Endodermal cell (in vitro differentiated cells): Measurements from ENCODE around the gene PRKD3. TPM values are rescaled to one million over a fixed set of nuclear protein-coding genes. Genes with fewer than 3 reads are reported as not detected.

Experiments used
- DNase-seq: peaks from one replicate; pipeline ENCODE4 v3.0.0-alpha.2; 2017
- H3K27ac ChIP-seq: 2 replicates; pipeline ENCODE4 v1.5.1; 2013; ENCODE audit warnings: mild to moderate bottlenecking, low read depth, low read length, moderate library complexity
- H3K27me3 ChIP-seq: 2 replicates; pipeline ENCODE4 v1.6.1; 2013; ENCODE audit warnings: mild to moderate bottlenecking, low read length, moderate library complexity; ENCODE audit not compliant: insufficient read depth, control insufficient read depth, poor library complexity, severe bottlenecking
- H3K36me3 ChIP-seq: 2 replicates; pipeline ENCODE4 v1.7.0; 2013; ENCODE audit warnings: mild to moderate bottlenecking, low read length, moderate library complexity; ENCODE audit not compliant: control insufficient read depth, insufficient read depth
- H3K4me1 ChIP-seq: one replicate; pipeline ENCODE4 v1.7.0; 2013; ENCODE audit warnings: low read length; ENCODE audit not compliant: control insufficient read depth, insufficient read depth
- H3K4me3 ChIP-seq: 2 replicates; pipeline ENCODE4 v1.5.1; 2013; ENCODE audit warnings: mild to moderate bottlenecking, low read length, moderate library complexity
- H3K9ac ChIP-seq: 2 replicates; pipeline ENCODE4 v1.6.1; 2013; ENCODE audit warnings: mild to moderate bottlenecking, low read length, moderate library complexity; ENCODE audit not compliant: poor library complexity, severe bottlenecking; ENCODE audit errors: extremely low read depth
- H3K9me3 ChIP-seq: 2 replicates; pipeline ENCODE4 v1.6.1; 2013; ENCODE audit warnings: mild to moderate bottlenecking, low read length, moderate library complexity; ENCODE audit not compliant: control insufficient read depth
- H3K27ac Mint-ChIP-seq: 2 replicates; pipeline ENCODE4 v1.8.0; 2020; ENCODE audit warnings: mixed read lengths
- H3K27me3 Mint-ChIP-seq: 2 replicates; pipeline ENCODE4 v1.8.0; 2021; ENCODE audit warnings: mild to moderate bottlenecking, mixed read lengths; ENCODE audit not compliant: insufficient read depth
- H3K36me3 Mint-ChIP-seq: 2 replicates; pipeline ENCODE4 v1.8.0; 2020; ENCODE audit warnings: low read depth, mixed read lengths
- H3K4me1 Mint-ChIP-seq: 2 replicates; pipeline ENCODE4 v1.8.0; 2020; ENCODE audit warnings: mixed read lengths
- H3K4me3 Mint-ChIP-seq: 2 replicates; pipeline ENCODE4 v1.8.0; 2020; ENCODE audit warnings: mild to moderate bottlenecking, moderate library complexity, mixed read lengths
- H3K9me3 Mint-ChIP-seq: 2 replicates; pipeline ENCODE4 v1.8.0; 2020; ENCODE audit warnings: mild to moderate bottlenecking, mixed read lengths
- WGBS, 2 experiments: methylation state at CpG; one replicate each; pipeline versions ENCODE4 v1.1.5 to v1.1.7; 2013; ENCODE audit warnings: missing lambda C conversion rate in 2 of 2, mixed read lengths in 1 of 2; ENCODE audit not compliant: insufficient coverage in 1 of 2, insufficient read length in 1 of 2; 5-methylcytosine and 5-hydroxymethylcytosine counted together
- total RNA-seq, 2 donors: library from RNA; stranded (reverse); fragmentation: NEBNext Ultra II Directional in 1 of 2; extraction: Animal tissue kit (Norgen Biotek cat#: 25700) in 1 of 2; gene quantifications; 2 replicates in 1 of 2; 3 replicates in 1 of 2; pipeline ENCODE4 v1.2.1, GENCODE V29; 2021
- TF ChIP-seq, protein P1 (sequence below): fragments of 200-600 bp; sonication (generic); conservative IDR thresholded peaks from 2 replicates; pipeline ENCODE4 v1.5.0; 2021; ENCODE audit warnings: antibody characterized with exemption, mild to moderate bottlenecking

PRKD3 gene
- total RNA-seq, 2 donors from 2014 or later: 94.4 to 95.0 TPM

DNA sequence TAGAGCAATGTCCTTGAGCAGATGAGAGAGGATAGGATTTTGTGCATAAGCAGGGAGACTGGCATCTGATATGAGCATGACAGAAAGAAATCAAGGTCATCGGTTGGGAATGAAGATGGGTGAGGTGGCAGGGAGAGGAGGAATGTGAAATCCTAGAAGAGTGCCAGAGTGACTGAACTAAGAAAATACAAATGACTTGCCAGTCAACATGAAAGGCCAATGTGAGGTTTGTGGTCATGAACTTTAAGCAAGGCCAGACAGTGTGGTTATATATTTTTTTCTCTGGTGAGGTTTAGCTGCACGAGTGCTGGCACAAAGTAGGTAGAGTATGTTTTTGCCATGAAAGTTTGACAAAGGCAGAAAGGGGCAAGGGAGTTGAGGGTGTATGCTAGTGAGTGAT is 41.0 kb upstream of the PRKD3 start:
- Histone ChIP-seq H3K4me1 (no peaks in the 10 kb centered on the region), H3K36me3 (peaks cover 6% of the 10 kb centered on the region), H3K27me3 (no peaks in the 10 kb centered on the region), H3K9ac (no peak overlapping the region), H3K9me3 (no peaks in the 10 kb centered on the region), H3K27ac (no peak overlapping the region), H3K4me3 (no peak overlapping the region)
- Mint-ChIP-seq H3K4me1 (peaks cover 1% of the 10 kb centered on the region), H3K27me3 (no peaks in the 10 kb centered on the region), H3K36me3 (no peaks in the 10 kb centered on the region), H3K27ac (no peak overlapping the region), H3K9me3 (no peaks in the 10 kb centered on the region), H3K4me3 (no peak overlapping the region)
- 90 to 92% methylated on average over 1 to 2 of the region's 2 CpGs for WGBS, 2 experiments
- peak; percentile 1 for DNase-seq
- TF ChIP-seq, protein P1, sequence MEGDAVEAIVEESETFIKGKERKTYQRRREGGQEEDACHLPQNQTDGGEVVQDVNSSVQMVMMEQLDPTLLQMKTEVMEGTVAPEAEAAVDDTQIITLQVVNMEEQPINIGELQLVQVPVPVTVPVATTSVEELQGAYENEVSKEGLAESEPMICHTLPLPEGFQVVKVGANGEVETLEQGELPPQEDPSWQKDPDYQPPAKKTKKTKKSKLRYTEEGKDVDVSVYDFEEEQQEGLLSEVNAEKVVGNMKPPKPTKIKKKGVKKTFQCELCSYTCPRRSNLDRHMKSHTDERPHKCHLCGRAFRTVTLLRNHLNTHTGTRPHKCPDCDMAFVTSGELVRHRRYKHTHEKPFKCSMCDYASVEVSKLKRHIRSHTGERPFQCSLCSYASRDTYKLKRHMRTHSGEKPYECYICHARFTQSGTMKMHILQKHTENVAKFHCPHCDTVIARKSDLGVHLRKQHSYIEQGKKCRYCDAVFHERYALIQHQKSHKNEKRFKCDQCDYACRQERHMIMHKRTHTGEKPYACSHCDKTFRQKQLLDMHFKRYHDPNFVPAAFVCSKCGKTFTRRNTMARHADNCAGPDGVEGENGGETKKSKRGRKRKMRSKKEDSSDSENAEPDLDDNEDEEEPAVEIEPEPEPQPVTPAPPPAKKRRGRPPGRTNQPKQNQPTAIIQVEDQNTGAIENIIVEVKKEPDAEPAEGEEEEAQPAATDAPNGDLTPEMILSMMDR: no peak

DNA sequence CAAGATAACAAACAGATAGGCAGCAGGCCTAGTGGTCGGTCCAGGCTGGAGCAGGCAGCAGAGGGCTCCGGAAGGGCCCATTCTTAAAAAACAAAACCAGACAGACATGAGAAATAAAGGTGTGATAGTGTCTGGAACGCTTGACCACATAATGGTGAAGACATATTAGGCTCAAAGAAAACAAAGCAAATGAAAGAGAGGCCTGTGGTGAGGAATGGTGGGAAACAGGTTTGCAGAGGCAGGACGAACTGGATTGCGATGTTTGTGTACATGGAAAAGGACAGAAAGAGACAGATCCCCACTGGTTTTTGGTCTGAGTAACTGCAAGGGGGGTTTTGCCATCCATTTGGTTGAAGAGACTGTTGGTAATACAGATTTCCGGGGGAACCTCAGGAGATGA is 39.7 kb upstream of the PRKD3 start:
- Mint-ChIP-seq H3K27ac (no peak overlapping the region), H3K4me1 (peaks cover 1% of the 10 kb centered on the region), H3K27me3 (no peaks in the 10 kb centered on the region), H3K4me3 (no peak overlapping the region), H3K36me3 (no peaks in the 10 kb centered on the region), H3K9me3 (no peaks in the 10 kb centered on the region)
- H3K4me3 ChIP-seq: no peak overlapping the region
- no peak overlapping the region for H3K27ac ChIP-seq
- TF ChIP-seq, protein P1: no peak
- DNase-seq: peak; percentile 31
- H3K9me3 ChIP-seq: no peaks in the 10 kb centered on the region
- no peaks in the 10 kb centered on the region for H3K4me1 ChIP-seq
- WGBS, 2 experiments: 92 to 97% methylated on average over 4 to 6 of the region's 6 CpGs
- H3K27me3 ChIP-seq: no peaks in the 10 kb centered on the region
- no peak overlapping the region for H3K9ac ChIP-seq
- peaks cover 6% of the 10 kb centered on the region for H3K36me3 ChIP-seq

DNA sequence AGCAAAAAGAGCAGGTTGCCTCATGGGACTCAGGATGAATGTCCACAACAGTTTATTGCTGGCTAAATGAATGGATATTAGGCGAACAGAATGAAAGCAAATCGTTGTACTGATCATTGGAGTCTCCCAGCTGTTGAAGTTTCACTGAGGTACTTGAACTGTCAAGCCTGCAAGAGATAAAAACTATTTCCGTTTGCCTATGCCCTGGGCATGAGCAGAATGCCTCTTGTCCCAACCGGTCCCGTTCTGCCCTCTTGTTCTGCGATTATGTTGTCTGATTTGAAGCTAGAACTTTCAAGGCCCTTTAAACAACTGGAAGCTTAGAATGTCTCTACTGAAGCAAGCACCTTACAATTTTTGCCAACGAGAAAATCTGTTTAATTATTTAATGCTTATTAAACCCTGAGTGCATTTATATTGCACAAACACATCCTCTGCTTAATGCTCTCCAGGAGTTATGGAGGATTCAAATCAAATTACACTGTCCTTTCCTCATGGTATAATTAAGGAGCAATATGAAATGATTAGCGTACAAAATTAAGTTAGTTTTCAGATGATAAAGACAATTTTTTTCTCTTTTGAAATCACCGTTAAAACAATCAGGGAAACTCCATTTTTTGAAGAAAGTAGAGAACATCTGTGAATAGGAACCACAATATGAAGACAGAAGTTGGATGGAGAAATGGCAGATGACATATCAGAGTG is 37.5 kb upstream of the PRKD3 start:
- Histone ChIP-seq H3K4me3 (no peak overlapping the region), H3K27ac (no peak overlapping the region), H3K9ac (no peak overlapping the region), H3K9me3 (no peaks in the 10 kb centered on the region), H3K27me3 (no peaks in the 10 kb centered on the region), H3K4me1 (no peaks in the 10 kb centered on the region), H3K36me3 (peaks cover 6% of the 10 kb centered on the region)
- DNase-seq: peak; percentile 23
- no peaks in the 10 kb centered on the region for H3K9me3 Mint-ChIP-seq
- H3K36me3 Mint-ChIP-seq: no peaks in the 10 kb centered on the region
- peaks cover 1% of the 10 kb centered on the region for H3K4me1 Mint-ChIP-seq
- H3K4me3 Mint-ChIP-seq: no peak overlapping the region
- no peaks in the 10 kb centered on the region for H3K27me3 Mint-ChIP-seq
- TF ChIP-seq, protein P1: no peak
- WGBS, 2 experiments: 93% methylated on average over 7 to 9 of the region's 9 CpGs
- H3K27ac Mint-ChIP-seq: no peak overlapping the region
